ENCODE results near the gene EIF4E1B.

GRCh38 chr5:176646049-176646706, 15.7 kb downstream of the EIF4E1B start:
- TF ChIP-seq CTCF (IDR thresholded peaks at IDR 0.05) (no peak), POLR2A (IDR thresholded peaks at IDR 0.05) (no peak), POLR2AphosphoS5 (IDR thresholded peaks at IDR 0.05) (no peak)
